ENCODE results near the gene LAMTOR5.

DNA sequence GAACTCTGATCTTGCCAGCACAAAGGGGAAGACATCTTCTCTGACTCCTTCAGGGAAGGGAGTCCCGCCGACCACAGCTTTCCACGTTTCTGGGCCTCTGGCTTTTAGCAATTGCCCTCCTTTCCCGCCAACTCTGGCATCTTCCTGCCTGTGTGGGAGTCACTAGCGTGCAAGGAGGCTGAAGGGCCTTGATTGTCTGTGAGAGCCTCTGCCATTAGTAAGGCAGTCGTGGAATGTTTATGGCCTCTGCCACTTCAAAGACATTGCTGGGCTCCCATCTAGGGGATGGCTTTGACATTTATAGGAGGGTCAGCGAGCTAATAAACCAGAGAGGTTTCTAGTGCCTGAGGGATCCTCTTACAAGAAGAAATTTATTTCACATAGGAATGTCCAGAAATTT is 29.1 kb upstream of the LAMTOR5 start:
- TF ChIP-seq, protein P1, sequence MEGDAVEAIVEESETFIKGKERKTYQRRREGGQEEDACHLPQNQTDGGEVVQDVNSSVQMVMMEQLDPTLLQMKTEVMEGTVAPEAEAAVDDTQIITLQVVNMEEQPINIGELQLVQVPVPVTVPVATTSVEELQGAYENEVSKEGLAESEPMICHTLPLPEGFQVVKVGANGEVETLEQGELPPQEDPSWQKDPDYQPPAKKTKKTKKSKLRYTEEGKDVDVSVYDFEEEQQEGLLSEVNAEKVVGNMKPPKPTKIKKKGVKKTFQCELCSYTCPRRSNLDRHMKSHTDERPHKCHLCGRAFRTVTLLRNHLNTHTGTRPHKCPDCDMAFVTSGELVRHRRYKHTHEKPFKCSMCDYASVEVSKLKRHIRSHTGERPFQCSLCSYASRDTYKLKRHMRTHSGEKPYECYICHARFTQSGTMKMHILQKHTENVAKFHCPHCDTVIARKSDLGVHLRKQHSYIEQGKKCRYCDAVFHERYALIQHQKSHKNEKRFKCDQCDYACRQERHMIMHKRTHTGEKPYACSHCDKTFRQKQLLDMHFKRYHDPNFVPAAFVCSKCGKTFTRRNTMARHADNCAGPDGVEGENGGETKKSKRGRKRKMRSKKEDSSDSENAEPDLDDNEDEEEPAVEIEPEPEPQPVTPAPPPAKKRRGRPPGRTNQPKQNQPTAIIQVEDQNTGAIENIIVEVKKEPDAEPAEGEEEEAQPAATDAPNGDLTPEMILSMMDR (IDR thresholded peaks at IDR 0.05): no peak
- TF ChIP-seq POLR2A (IDR thresholded peaks at IDR 0.05): no peak
- TF ChIP-seq POLR2AphosphoS5 (IDR thresholded peaks at IDR 0.05): no peak
